GM23338 (cell line): ENCODE measurements around the gene RAD50. TPM values are rescaled to one million over a fixed set of nuclear protein-coding genes. Genes with fewer than 3 reads are reported as not detected.

Experiments used
- ATAC-seq: fragments of 200-7000 bp; cut with Tn5 transposase; 3 replicates; pipeline ENCODE4 v1.9.1; 2020
- DNase-seq: peaks from one replicate; pipeline ENCODE4 v3.0.0-alpha.2; 2015; ENCODE audit warnings: low spot score
- H2AFZ ChIP-seq: fragments of 200-600 bp; sonication (generic); 2 replicates; pipeline ENCODE4 v1.8.0; 2016; ENCODE audit warnings: antibody characterized with exemption, mild to moderate bottlenecking, moderate library complexity
- H3F3A ChIP-seq: fragments of 200-600 bp; sonication (generic); replicated peaks from 2 replicates; pipeline ENCODE4 v1.8.0; 2017; ENCODE audit warnings: antibody characterized with exemption, mixed run types, low read depth
- H3K27ac ChIP-seq: fragments of 200-600 bp; sonication (generic); 2 replicates; pipeline ENCODE4 v1.6.1; 2016; ENCODE audit warnings: low read depth
- H3K27me3 ChIP-seq: fragments of 200-600 bp; sonication (generic); 2 replicates; pipeline ENCODE4 v1.8.0; 2016; ENCODE audit warnings: mild to moderate bottlenecking, mixed run types, moderate library complexity; ENCODE audit not compliant: insufficient read depth
- H3K36me3 ChIP-seq: fragments of 200-600 bp; sonication (generic); 2 replicates; pipeline ENCODE4 v1.8.0; 2016; ENCODE audit warnings: mild to moderate bottlenecking; ENCODE audit not compliant: insufficient read depth
- H3K4me1 ChIP-seq: fragments of 200-600 bp; sonication (generic); 2 replicates; pipeline ENCODE4 v1.8.0; 2016; ENCODE audit warnings: mild to moderate bottlenecking, moderate library complexity; ENCODE audit not compliant: insufficient read depth
- H3K4me2 ChIP-seq: fragments of 200-600 bp; sonication (generic); 2 replicates; pipeline ENCODE4 v1.7.1; 2017; ENCODE audit warnings: mixed run types
- H3K4me3 ChIP-seq: fragments of 200-600 bp; sonication (generic); 2 replicates; pipeline ENCODE4 v1.6.1; 2016; ENCODE audit warnings: mixed run types
- H3K79me2 ChIP-seq: fragments of 200-600 bp; sonication (generic); replicated peaks from 2 replicates; pipeline ENCODE4 v1.8.0; 2017; ENCODE audit warnings: mild to moderate bottlenecking; ENCODE audit not compliant: insufficient read depth
- H3K9me2 ChIP-seq: fragments of 200-600 bp; sonication (generic); 2 replicates; pipeline ENCODE4 v1.8.0; 2017; ENCODE audit not compliant: insufficient read depth
- H4K20me1 ChIP-seq: fragments of 200-600 bp; sonication (generic); replicated peaks from 2 replicates; pipeline ENCODE4 v1.8.0; 2017; ENCODE audit warnings: mild to moderate bottlenecking; ENCODE audit not compliant: insufficient read depth
- H3K27ac Mint-ChIP-seq: 2 replicates; pipeline ENCODE4 v1.8.0; 2020; ENCODE audit warnings: inconsistent platforms, mild to moderate bottlenecking, moderate library complexity, mixed read lengths
- H3K27me3 Mint-ChIP-seq: 3 replicates; pipeline ENCODE4 v1.8.0; 2022; ENCODE audit warnings: low read depth, mild to moderate bottlenecking, moderate library complexity, mixed read lengths, inconsistent platforms; ENCODE audit not compliant: insufficient read depth, poor library complexity
- H3K36me3 Mint-ChIP-seq: 3 replicates; pipeline ENCODE4 v1.8.0; 2021; ENCODE audit warnings: low read depth, mild to moderate bottlenecking, inconsistent platforms, moderate library complexity, mixed read lengths
- H3K4me1 Mint-ChIP-seq: 3 replicates; pipeline ENCODE4 v1.8.0; 2020; ENCODE audit warnings: mild to moderate bottlenecking, inconsistent platforms, mixed read lengths
- H3K4me3 Mint-ChIP-seq: 3 replicates; pipeline ENCODE4 v1.8.0; 2021; ENCODE audit warnings: moderate library complexity, mild to moderate bottlenecking, inconsistent platforms, mixed read lengths
- H3K9me3 Mint-ChIP-seq: 3 replicates; pipeline ENCODE4 v1.8.0; 2020; ENCODE audit warnings: moderate library complexity, mild to moderate bottlenecking, inconsistent platforms, mixed read lengths
- CREB1 ChIP-seq: fragments of 250-450 bp; sonication (Bioruptor Pico); IDR thresholded peaks from 2 replicates; pipeline ENCODE4 v1.5.0; 2020; ENCODE audit warnings: low read depth, mild to moderate bottlenecking, moderate library complexity
- EZH2 ChIP-seq: fragments of 200-600 bp; sonication (generic); IDR thresholded peaks from one replicate; pipeline ENCODE4 v1.8.0; 2017; ENCODE audit warnings: antibody characterized with exemption, mild to moderate bottlenecking, low read depth; ENCODE audit not compliant: unreplicated experiment
- EZH2phosphoT487 ChIP-seq: fragments of 200-600 bp; sonication (generic); IDR thresholded peaks from one replicate; pipeline ENCODE4 v1.8.1; 2018; ENCODE audit warnings: antibody characterized with exemption; ENCODE audit not compliant: unreplicated experiment
- JUNB ChIP-seq: IDR thresholded peaks from one replicate; pipeline ENCODE4 v1.6.1; 2016; ENCODE audit warnings: antibody characterized with exemption; ENCODE audit not compliant: unreplicated experiment
- NANOG ChIP-seq: IDR thresholded peaks from 2 replicates; pipeline ENCODE4 v1.6.1; 2016; ENCODE audit warnings: antibody characterized with exemption, borderline replicate concordance
- POLR2AphosphoS5 ChIP-seq: IDR thresholded peaks from 2 replicates; pipeline ENCODE4 v1.6.1; 2016; ENCODE audit warnings: antibody characterized with exemption, low read depth
- STAT1 ChIP-seq: IDR thresholded peaks from one replicate; pipeline ENCODE4 v1.6.1; 2016; ENCODE audit warnings: antibody characterized with exemption; ENCODE audit not compliant: unreplicated experiment
- ZNF114 ChIP-seq: fragments of 250-450 bp; sonication (Bioruptor Pico); IDR thresholded peaks from 2 replicates; pipeline ENCODE4 v1.5.0; 2020; ENCODE audit warnings: mild to moderate bottlenecking, moderate library complexity
- ZNF331 ChIP-seq: fragments of 250-450 bp; sonication (Bioruptor Pico); IDR thresholded peaks from 2 replicates; pipeline ENCODE4 v1.5.0; 2020; ENCODE audit warnings: low read depth, mild to moderate bottlenecking, moderate library complexity
- polyA plus RNA-seq: library from polyadenylated mRNA; unstranded; fragments of >200 nt; fragmentation: Nextera tagmentation; extraction: Ambion mirVana; gene quantifications from 2 replicates; pipeline ENCODE4 v1.2.1, GENCODE V29; 2016
- total RNA-seq: library from RNA; depleted of rRNA; stranded (reverse); fragments of >200 nt; shearing (Covaris generic); gene quantifications from 2 replicates; pipeline ENCODE4 v1.2.3, GENCODE V29; 2014
- TF ChIP-seq, protein P1 (sequence below): fragments of 250-450 bp; sonication (Bioruptor Pico); IDR thresholded peaks from 2 replicates; pipeline ENCODE4 v1.5.0; 2020; ENCODE audit warnings: mild to moderate bottlenecking, moderate library complexity
- TF ChIP-seq, protein P2 (sequence below): IDR thresholded peaks from 2 replicates; pipeline ENCODE4 v1.6.1; 2016; ENCODE audit warnings: antibody characterized with exemption
- TF ChIP-seq, protein P3 (sequence below): IDR thresholded peaks from one replicate; pipeline ENCODE4 v1.6.1; 2018; ENCODE audit warnings: antibody characterized with exemption; ENCODE audit not compliant: unreplicated experiment
- TF ChIP-seq, protein P4 (sequence below), 2 experiments: fragments of 200-600 bp in 1 of 2; sonication (generic) in 1 of 2; conservative IDR thresholded peaks; 2 replicates each; pipeline versions ENCODE4 v1.5.1 to v1.6.1; 2016 to 2017; ENCODE audit warnings: antibody characterized with exemption in 2 of 2, low read depth in 2 of 2, mild to moderate bottlenecking in 2 of 2, moderate library complexity in 1 of 2

RAD50 gene
- total and polyA plus RNA-seq, 2 experiments from 2014 or later: 27.0 to 52.2 TPM

DNA sequence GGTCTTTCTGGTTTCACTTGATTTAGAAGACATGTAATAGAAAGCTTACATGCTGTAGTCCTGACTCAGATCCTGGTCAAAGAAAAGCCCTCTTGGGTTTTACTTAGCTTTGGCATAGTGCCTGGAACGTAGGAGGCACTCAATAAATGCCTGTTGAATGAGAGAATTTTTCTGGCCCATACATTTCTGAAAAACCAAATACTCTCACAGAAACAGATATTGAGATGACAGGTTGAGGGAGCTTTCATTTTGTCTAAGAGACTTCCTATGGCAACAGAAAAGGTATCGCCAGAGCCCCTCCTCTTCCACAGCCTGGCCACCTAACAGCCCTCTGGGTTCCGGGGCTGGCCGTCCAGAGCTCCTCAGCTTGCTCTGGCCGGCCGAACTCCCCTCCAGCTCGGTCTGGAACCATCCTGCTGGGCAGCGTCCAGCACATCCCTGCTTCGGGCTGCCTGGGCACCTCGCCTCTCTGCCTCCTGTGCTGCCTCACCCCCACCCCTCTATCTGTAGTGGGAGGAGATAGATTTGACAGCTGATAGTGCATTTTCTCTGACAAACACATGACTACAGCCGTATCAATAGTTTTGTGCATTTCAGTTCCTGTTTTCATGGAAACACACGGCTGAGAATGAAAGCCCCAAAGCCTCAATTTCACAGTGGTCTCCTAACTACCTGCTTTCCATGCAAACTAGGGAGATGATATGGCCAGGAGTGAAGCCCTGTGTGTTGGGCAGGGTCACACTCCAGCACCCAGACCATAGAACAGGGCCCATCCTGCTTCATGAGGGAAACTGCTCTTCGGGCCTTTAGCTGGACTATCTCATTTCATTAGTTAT lies 118.1 kb downstream of the RAD50 start:
- ATAC-seq: no peak
- no peak for DNase-seq
- no peak overlapping the region for H3K27ac Mint-ChIP-seq
- Histone ChIP-seq H3K4me1 (no peaks in the 10 kb centered on the region), H3K4me3 (no peak overlapping the region), H4K20me1 (no peaks in the 10 kb centered on the region), H3K27ac (no peak overlapping the region), H3K27me3 (no peaks in the 10 kb centered on the region), H3F3A (no peaks in the 10 kb centered on the region), H2AFZ (0 out of 2 replicates have a peak overlapping the region, but pooled peaks have one; percentile 76), H3K9me2 (peaks cover 2% of the 10 kb centered on the region; the same call in 1 of the 2 replicates), H3K79me2 (no peaks in the 10 kb centered on the region), H3K36me3 (no peaks in the 10 kb centered on the region), H3K4me2 (no peak overlapping the region)
- peaks cover 3% of the 10 kb centered on the region; the same call in 2 of the 3 replicates for H3K4me1 Mint-ChIP-seq
- TF ChIP-seq, protein P1, sequence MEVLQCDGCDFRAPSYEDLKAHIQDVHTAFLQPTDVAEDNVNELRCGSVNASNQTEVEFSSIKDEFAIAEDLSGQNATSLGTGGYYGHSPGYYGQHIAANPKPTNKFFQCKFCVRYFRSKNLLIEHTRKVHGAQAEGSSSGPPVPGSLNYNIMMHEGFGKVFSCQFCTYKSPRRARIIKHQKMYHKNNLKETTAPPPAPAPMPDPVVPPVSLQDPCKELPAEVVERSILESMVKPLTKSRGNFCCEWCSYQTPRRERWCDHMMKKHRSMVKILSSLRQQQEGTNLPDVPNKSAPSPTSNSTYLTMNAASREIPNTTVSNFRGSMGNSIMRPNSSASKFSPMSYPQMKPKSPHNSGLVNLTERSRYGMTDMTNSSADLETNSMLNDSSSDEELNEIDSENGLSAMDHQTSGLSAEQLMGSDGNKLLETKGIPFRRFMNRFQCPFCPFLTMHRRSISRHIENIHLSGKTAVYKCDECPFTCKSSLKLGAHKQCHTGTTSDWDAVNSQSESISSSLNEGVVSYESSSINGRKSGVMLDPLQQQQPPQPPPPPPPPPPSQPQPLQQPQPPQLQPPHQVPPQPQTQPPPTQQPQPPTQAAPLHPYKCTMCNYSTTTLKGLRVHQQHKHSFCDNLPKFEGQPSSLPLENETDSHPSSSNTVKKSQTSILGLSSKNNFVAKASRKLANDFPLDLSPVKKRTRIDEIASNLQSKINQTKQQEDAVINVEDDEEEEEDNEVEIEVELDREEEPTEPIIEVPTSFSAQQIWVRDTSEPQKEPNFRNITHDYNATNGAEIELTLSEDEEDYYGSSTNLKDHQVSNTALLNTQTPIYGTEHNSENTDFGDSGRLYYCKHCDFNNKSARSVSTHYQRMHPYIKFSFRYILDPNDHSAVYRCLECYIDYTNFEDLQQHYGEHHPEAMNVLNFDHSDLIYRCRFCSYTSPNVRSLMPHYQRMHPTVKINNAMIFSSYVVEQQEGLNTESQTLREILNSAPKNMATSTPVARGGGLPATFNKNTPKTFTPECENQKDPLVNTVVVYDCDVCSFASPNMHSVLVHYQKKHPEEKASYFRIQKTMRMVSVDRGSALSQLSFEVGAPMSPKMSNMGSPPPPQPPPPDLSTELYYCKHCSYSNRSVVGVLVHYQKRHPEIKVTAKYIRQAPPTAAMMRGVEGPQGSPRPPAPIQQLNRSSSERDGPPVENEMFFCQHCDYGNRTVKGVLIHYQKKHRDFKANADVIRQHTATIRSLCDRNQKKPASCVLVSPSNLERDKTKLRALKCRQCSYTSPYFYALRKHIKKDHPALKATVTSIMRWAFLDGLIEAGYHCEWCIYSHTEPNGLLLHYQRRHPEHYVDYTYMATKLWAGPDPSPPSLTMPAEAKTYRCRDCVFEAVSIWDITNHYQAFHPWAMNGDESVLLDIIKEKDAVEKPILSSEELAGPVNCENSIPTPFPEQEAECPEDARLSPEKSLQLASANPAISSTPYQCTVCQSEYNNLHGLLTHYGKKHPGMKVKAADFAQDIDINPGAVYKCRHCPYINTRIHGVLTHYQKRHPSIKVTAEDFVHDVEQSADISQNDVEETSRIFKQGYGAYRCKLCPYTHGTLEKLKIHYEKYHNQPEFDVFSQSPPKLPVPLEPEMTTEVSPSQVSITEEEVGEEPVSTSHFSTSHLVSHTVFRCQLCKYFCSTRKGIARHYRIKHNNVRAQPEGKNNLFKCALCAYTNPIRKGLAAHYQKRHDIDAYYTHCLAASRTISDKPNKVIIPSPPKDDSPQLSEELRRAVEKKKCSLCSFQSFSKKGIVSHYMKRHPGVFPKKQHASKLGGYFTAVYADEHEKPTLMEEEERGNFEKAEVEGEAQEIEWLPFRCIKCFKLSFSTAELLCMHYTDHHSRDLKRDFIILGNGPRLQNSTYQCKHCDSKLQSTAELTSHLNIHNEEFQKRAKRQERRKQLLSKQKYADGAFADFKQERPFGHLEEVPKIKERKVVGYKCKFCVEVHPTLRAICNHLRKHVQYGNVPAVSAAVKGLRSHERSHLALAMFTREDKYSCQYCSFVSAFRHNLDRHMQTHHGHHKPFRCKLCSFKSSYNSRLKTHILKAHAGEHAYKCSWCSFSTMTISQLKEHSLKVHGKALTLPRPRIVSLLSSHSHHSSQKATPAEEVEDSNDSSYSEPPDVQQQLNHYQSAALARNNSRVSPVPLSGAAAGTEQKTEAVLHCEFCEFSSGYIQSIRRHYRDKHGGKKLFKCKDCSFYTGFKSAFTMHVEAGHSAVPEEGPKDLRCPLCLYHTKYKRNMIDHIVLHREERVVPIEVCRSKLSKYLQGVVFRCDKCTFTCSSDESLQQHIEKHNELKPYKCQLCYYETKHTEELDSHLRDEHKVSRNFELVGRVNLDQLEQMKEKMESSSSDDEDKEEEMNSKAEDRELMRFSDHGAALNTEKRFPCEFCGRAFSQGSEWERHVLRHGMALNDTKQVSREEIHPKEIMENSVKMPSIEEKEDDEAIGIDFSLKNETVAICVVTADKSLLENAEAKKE (CRISPR knock-in tag): no peak
- TF ChIP-seq ZNF114 (CRISPR knock-in tag) (no peak), CREB1 (no peak), ZNF331 (CRISPR knock-in tag) (no peak), EZH2 (no peak), NANOG (no peak), POLR2AphosphoS5 (no peak), STAT1 (no peak), EZH2phosphoT487 (no peak), JUNB (no peak)
- TF ChIP-seq, protein P2, sequence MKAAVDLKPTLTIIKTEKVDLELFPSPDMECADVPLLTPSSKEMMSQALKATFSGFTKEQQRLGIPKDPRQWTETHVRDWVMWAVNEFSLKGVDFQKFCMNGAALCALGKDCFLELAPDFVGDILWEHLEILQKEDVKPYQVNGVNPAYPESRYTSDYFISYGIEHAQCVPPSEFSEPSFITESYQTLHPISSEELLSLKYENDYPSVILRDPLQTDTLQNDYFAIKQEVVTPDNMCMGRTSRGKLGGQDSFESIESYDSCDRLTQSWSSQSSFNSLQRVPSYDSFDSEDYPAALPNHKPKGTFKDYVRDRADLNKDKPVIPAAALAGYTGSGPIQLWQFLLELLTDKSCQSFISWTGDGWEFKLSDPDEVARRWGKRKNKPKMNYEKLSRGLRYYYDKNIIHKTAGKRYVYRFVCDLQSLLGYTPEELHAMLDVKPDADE: no peak
- TF ChIP-seq, protein P3, sequence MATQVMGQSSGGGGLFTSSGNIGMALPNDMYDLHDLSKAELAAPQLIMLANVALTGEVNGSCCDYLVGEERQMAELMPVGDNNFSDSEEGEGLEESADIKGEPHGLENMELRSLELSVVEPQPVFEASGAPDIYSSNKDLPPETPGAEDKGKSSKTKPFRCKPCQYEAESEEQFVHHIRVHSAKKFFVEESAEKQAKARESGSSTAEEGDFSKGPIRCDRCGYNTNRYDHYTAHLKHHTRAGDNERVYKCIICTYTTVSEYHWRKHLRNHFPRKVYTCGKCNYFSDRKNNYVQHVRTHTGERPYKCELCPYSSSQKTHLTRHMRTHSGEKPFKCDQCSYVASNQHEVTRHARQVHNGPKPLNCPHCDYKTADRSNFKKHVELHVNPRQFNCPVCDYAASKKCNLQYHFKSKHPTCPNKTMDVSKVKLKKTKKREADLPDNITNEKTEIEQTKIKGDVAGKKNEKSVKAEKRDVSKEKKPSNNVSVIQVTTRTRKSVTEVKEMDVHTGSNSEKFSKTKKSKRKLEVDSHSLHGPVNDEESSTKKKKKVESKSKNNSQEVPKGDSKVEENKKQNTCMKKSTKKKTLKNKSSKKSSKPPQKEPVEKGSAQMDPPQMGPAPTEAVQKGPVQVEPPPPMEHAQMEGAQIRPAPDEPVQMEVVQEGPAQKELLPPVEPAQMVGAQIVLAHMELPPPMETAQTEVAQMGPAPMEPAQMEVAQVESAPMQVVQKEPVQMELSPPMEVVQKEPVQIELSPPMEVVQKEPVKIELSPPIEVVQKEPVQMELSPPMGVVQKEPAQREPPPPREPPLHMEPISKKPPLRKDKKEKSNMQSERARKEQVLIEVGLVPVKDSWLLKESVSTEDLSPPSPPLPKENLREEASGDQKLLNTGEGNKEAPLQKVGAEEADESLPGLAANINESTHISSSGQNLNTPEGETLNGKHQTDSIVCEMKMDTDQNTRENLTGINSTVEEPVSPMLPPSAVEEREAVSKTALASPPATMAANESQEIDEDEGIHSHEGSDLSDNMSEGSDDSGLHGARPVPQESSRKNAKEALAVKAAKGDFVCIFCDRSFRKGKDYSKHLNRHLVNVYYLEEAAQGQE: no peak
- TF ChIP-seq, protein P4, sequence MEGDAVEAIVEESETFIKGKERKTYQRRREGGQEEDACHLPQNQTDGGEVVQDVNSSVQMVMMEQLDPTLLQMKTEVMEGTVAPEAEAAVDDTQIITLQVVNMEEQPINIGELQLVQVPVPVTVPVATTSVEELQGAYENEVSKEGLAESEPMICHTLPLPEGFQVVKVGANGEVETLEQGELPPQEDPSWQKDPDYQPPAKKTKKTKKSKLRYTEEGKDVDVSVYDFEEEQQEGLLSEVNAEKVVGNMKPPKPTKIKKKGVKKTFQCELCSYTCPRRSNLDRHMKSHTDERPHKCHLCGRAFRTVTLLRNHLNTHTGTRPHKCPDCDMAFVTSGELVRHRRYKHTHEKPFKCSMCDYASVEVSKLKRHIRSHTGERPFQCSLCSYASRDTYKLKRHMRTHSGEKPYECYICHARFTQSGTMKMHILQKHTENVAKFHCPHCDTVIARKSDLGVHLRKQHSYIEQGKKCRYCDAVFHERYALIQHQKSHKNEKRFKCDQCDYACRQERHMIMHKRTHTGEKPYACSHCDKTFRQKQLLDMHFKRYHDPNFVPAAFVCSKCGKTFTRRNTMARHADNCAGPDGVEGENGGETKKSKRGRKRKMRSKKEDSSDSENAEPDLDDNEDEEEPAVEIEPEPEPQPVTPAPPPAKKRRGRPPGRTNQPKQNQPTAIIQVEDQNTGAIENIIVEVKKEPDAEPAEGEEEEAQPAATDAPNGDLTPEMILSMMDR (conservative IDR thresholded peaks at IDR 0.05; ENCODE audit: low read depth in 2 of 2): no peak
- no peak overlapping the region for H3K4me3 Mint-ChIP-seq
- H3K9me3 Mint-ChIP-seq: no peaks in the 10 kb centered on the region; the same call in 2 of the 3 replicates
- H3K36me3 Mint-ChIP-seq: no peaks in the 10 kb centered on the region; the same call in 2 of the 3 replicates
- peaks cover 2% of the 10 kb centered on the region for H3K27me3 Mint-ChIP-seq
